Activated gamma-delta T cell (primary cell): ENCODE measurements around the gene HS3ST3A1.
"Not testable (repeated sequence)": the region's sequence is repeated elsewhere in the genome, so short reads cannot be mapped to it uniquely, and the experiment has no call there.

Source experiments
- DNase-seq: peaks from one replicate; lab custom pipeline; 2025; lab: John Stamatoyannopoulos, UW

HS3ST3A1 gene

GRCh38 chr17:13575922-13576419 is 25.8 kb downstream of the HS3ST3A1 start:
- DNase-seq: no peak

- DNase-seq: no peak
Observed at GRCh38 chr17:13575466-13575865, 26.3 kb downstream of the HS3ST3A1 start.

- DNase-seq: no peak
Observed at GRCh38 chr17:13572581-13572980, 29.1 kb downstream of the HS3ST3A1 start.

GRCh38 chr17:13569398-13570123 is 32.2 kb downstream of the HS3ST3A1 start:
- no peak for DNase-seq

GRCh38 chr17:13568582-13569397 is 32.9 kb downstream of the HS3ST3A1 start:
- DNase-seq: no peak

- DNase-seq: no peak
Observed at GRCh38 chr17:13563866-13564265, 37.9 kb downstream of the HS3ST3A1 start.

GRCh38 chr17:13562271-13562800 is 39.4 kb downstream of the HS3ST3A1 start:
- DNase-seq: no peak

- DNase-seq: no peak
Observed at GRCh38 chr17:13561606-13562270, 40.0 kb downstream of the HS3ST3A1 start.

- DNase-seq: no peak
Observed at GRCh38 chr17:13560935-13561334, 40.8 kb downstream of the HS3ST3A1 start.

- no peak for DNase-seq
Observed at GRCh38 chr17:13558588-13558987, 43.1 kb downstream of the HS3ST3A1 start.

- no peak for DNase-seq
Observed at GRCh38 chr17:13557077-13557476, 44.7 kb downstream of the HS3ST3A1 start.

GRCh38 chr17:13554231-13554630 is 47.5 kb downstream of the HS3ST3A1 start:
- DNase-seq: no peak

GRCh38 chr17:13550291-13550690 is 51.4 kb downstream of the HS3ST3A1 start:
- DNase-seq: no peak

GRCh38 chr17:13548576-13548975 is 53.2 kb downstream of the HS3ST3A1 start:
- DNase-seq: not testable (repeated sequence)

GRCh38 chr17:13546851-13547250 is 54.9 kb downstream of the HS3ST3A1 start:
- no peak for DNase-seq

- DNase-seq: no peak
Observed at GRCh38 chr17:13545941-13546340, 55.8 kb downstream of the HS3ST3A1 start.

GRCh38 chr17:13544765-13545164 is 57.0 kb downstream of the HS3ST3A1 start:
- no peak for DNase-seq

GRCh38 chr17:13544292-13544691 is 57.4 kb downstream of the HS3ST3A1 start:
- DNase-seq: no peak

- no peak for DNase-seq
Observed at GRCh38 chr17:13542636-13543035, 59.1 kb downstream of the HS3ST3A1 start.

GRCh38 chr17:13541032-13541480 is 60.7 kb downstream of the HS3ST3A1 start:
- DNase-seq: no peak

- DNase-seq: no peak
Observed at GRCh38 chr17:13540546-13540945, 61.2 kb downstream of the HS3ST3A1 start.

- no peak for DNase-seq
Observed at GRCh38 chr17:13539421-13539820, 62.3 kb downstream of the HS3ST3A1 start.
